UCSD-AML1 (cell line): ENCODE results near the gene RNF126.

ENCODE experiments used
- DNase-seq: peaks from one replicate; lab custom pipeline; 2025; ENCODE audit not compliant: unreplicated experiment; lab: John Stamatoyannopoulos, UW

Gene RNF126

GRCh38 chr19:648305-648704 is 14.7 kb downstream of the RNF126 start:
- no peak for DNase-seq

DNA sequence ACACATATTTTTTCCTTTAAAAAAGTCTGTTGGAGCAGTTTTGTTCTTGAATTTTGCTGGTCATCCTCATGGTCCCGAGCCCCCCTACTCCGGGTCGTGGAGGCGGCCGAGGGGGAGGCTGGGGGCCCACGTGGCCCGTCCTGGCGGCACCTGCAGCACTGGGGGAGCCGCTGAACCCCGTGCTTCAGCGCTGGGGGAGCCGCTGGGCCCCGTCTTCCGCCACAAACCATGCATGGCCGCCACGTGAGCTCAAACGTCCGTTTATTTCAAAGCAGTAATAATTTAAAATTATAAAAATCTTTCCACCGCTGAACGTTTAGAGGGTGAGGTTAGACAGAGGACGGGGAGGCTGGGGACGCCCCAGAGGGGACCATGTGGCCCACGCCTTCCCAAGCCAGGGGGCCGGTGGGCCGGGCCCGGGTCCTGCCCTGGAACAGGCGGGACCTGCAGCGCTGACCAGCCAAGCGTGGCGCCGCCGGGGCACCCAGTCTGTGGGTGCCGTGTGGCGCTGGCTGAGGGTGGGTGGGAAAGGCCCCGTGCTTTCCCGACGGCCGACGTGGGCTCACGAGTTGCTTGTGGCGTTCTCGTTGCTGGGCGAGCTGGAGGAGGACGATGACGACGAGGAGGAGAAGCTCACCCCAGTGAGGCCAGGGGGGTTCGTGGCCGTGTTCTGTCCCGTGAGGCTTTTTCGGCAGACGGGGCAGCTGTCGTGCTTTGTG is 15.3 kb downstream of the RNF126 start:
- DNase-seq, result no peak

DNA sequence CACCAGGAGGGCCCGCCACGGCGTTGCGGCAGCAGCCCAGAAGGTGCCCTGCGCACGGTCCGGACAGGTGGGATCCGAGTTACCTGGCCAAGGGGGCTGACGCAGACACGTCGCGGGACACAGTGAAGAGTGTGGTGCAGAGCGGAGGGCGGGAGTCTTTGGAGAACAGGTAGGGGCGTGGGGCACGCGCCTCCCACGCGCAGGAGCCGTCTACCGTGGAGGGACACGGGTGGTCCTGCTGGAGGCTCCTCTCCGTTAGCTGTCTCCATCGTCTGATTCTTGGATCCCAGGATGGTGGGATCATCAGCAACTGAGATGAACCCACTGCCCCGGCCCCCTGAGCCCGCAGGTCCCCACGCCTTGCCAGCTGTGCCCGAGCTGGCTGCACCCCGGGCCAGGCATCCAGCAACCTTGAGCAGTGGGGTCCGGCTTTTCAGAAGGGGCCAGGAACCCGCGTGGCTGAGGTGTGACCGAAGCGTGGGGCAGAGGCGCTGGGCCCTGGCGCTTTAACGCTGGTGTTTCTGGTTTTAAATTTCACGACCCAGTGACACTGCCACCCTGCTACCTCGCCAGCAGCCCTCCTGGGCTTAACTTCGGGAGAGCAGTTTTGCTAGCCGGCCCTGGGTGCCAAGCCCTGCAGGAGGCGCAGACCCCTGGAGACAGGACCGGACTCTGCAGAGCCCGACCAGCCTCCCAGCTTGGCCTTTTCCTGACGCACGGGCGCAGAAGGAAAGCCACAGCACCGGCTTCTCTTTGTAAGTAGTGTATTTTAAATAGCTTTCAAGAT is 16.0 kb downstream of the RNF126 start:
- no peak for DNase-seq

- no peak for DNase-seq
Observed at GRCh38 chr19:645912-646778, 16.9 kb downstream of the RNF126 start.

DNA sequence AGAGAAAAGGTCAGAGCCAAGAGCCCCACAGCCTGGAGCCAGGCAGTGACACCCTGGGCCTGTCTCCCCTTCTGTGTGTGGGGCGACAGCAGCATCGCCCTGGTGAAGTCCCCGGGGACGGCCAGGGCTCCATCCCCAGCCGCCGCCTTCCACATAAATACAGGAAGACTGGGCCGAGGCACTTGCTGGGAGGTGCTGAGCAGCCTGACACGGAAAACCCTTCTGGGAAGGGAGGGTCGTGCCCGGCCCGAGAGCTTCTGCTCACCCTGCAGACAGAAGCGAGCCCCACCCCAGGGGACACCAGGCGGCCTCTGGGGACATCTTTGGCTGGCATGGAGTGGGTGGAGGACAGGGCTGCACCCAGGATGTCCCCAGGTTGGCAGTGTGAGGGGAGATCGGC is 18.2 kb downstream of the RNF126 start:
- DNase-seq, result no peak

- DNase-seq, result no peak
Observed at GRCh38 chr19:644363-644762, 18.7 kb downstream of the RNF126 start.

- DNase-seq, result no peak
Observed at GRCh38 chr19:643736-644135, 19.3 kb downstream of the RNF126 start.

DNA sequence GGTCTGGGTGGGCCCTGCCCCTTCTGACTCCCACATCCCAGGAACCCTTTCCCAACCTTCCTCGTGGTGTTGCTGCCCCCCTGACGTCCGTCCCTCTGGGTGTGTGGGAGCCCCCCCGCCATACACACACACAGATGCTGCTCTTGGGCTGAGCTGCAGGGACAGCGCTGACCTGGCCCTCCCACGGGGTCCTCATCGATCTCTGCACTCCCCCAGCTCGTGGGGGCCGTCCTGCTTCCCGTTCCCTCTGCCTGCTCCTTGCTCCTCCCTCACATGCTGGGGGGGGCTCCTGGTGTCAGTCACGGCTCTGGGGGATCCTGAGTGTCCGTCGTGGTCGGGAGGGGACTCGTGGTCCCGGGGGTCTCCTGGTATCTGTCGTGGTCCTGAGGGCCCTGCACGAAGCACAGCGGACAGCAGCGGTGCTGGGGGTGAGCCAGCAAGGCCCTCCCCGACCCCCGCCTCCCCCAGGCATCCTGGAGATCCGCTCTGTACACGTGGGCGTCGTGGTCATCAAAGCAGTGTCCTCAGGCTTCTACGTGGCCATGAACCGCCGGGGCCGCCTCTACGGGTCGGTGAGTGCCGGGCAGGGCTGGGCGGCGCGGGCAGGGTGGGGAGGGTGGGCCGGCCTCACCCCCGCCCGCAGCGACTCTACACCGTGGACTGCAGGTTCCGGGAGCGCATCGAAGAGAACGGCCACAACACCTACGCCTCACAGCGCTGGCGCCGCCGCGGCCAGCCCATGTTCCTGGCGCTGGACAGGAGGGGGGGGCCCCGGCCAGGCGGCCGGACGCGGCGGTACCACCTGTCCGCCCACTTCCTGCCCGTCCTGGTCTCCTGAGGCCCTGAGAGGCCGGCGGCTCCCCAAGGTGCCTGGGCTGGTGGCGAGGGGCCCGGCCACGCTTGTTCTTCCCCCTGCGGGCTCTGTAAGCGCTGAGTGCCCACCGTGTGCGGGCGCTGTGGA is 20.0 kb downstream of the RNF126 start:
- no peak for DNase-seq

DNA sequence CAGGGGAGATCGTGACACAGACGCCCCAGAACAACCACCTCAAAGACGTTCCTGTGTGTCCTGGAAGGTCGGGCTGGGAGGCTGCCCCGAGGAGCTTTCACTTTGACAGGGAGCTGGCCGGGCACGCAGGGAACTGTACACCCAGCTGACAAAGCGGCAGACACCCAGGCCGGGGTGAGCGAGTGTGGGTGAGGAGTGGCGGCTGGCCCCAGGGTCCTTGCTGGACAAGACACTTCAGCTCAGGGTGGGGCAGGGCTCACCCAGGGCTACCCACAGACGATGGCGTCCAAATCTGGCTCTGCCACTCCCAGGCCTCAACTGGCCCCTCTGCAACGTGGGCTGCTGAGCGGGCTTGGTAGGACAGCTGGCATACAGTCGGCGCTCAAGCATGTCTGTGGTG is 21.3 kb downstream of the RNF126 start:
- DNase-seq, result no peak

DNA sequence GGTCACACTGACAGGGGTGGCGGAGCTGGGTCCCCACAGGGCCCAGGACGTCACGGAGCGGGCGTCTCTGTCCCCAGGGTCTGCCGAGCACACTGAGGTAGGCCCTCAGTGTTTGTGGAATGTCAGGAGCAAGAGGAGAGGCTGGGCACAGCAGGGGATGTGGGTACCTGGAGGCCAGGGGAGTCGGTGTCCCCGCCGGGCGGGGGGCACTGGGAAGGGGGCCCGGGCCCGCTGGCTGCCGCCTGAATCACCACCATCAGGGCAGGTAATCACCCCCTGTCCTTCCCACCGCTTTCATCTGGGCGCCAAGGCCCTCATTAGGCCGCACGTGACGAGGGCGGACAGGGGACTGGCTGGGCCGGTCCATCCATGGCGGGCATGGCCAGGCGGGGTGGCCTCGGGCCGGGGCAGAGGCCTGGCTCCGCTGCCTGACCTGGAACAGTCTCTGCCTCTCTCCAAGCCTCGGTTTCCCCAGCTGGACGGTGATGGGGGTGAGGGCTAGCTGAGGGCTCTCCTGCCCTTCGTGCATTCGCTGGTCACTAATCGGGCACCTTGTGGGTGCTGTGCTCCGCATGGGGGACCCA is 22.3 kb downstream of the RNF126 start:
- no peak for DNase-seq

DNA sequence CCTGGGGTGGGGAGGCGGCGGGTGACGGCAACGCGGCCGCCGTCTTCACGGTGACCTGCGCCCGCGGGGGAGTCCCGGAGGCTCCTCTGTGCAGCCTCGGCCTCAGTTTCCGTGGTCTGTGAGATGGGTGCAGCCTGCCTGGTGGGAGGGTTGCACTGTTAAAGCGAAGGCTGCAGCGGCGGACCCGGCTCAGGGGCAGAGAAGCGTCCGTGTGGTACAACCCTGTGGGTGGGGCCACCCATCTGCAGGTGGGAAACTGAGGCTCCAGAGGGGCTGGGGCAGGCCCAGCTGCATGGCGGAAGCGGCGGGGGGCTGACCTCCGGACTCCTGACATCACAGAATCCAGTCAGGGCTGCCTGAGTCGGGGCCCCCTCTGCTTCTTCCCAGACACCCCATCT is 22.9 kb downstream of the RNF126 start:
- no peak for DNase-seq

GRCh38 chr19:639253-640160 is 23.5 kb downstream of the RNF126 start, which contains the start of gene FGF22:
Gene FGF22 (plus strand): TSS chr19:639879. CDS start chr19:639926, 47 bp downstream.
- peak; percentile 91 for DNase-seq

- no peak for DNase-seq
Observed at GRCh38 chr19:638906-639252, 24.1 kb downstream of the RNF126 start.

GRCh38 chr19:634975-635652 is 27.9 kb downstream of the RNF126 start:
- DNase-seq, result no peak

GRCh38 chr19:633786-634639 is 29.0 kb downstream of the RNF126 start:
- no peak for DNase-seq

GRCh38 chr19:633068-633785 is 29.8 kb downstream of the RNF126 start, which contains the start of gene POLRMT:
Gene POLRMT (minus strand): TSS chr19:633537. CDS start chr19:633512, 25 bp downstream.
- DNase-seq, result peak; percentile 97

- peak; percentile 54 for DNase-seq
Observed at GRCh38 chr19:632579-633067, 30.4 kb downstream of the RNF126 start.
